ENCODE data around the gene MT1B.

The MT1B gene

DNA sequence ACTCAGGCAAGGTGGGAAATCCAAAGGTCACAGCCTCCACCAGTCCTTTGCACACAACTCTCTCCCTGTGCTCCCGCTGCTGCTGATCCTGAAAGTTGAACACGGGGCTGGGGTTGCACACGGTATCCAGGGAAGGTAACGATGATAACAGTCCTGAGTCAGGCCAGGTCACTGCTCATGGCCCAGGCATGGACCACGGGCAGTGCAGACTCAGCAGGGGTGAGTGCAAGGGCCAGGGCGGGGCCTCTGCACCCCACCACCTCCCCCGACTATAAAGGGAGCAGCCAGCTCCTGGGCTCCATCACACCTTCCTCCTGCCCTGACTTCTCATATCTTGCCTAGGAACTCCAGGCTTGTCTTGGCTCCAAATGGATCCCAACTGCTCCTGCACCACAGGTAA, at the start of gene MT1B:
MT1B (plus strand) TSS at position 301 of the 400 bp plus-strand sequence; CDS start at position 369, 68 bp downstream.
- Mint-ChIP-seq H3K4me3 (no peak within 1 kb of the TSS), H3K27me3 (peaks cover 25% of the 10 kb centered on the region), H3K27ac (no peak within 1 kb of the TSS), H3K9me3 (no peaks in the 10 kb centered on the region), H3K36me3 (ENCODE audit: low read depth) (no peaks in the 10 kb centered on the region), H3K4me1 (ENCODE audit: low read depth) (no peaks in the 10 kb centered on the region)

DNA sequence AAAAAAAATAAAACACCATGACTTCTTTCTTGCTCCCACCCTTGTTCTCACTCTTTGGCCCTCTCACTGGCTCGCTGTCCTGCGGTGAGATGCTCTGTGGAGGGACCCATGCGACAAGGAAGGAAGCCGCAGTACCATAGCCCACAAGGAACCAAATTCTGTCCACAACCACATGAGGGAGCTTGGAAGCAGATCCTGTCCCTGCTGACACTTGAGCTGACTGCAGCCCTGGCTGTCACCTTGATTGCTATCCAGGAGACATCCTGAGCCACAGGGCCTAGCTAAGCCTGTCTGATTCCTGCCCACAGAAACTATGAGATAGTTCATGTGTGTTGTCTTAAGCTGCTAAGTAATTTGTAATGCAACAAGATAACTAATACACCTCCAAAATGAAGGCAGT, 48.1 kb upstream of the MT1B start:
- Mint-ChIP-seq H3K9me3 (no peaks in the 10 kb centered on the region), H3K27me3 (peaks cover 5% of the 10 kb centered on the region), H3K4me1 (ENCODE audit: low read depth) (peaks cover 27% of the 10 kb centered on the region), H3K4me3 (no peak overlapping the region), H3K36me3 (ENCODE audit: low read depth) (no peaks in the 10 kb centered on the region), H3K27ac (no peak overlapping the region)

DNA sequence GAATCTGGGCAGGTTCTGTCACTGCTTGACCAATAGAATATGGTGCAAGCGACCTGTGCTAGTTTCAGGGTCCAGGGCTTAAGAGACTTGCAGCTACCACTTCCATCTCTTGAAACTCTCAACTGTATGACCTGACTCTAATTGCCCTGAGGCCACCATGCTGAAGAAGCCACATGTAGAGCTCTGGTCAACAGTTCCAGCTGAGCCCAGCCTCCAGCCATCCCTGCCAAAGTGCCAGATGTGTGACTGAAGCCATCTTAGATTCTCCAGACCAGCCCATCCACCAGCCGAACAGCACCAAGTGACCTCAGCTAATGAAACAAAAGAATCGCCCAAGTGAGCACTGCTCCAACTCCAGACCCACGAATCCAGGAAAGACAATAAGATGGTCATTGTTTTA, 46.7 kb upstream of the MT1B start:
- Mint-ChIP-seq H3K36me3 (ENCODE audit: low read depth) (peaks cover 5% of the 10 kb centered on the region), H3K4me1 (ENCODE audit: low read depth) (peaks cover 36% of the 10 kb centered on the region), H3K27me3 (peaks cover 5% of the 10 kb centered on the region), H3K27ac (no peak overlapping the region), H3K4me3 (no peak overlapping the region), H3K9me3 (no peaks in the 10 kb centered on the region)

DNA sequence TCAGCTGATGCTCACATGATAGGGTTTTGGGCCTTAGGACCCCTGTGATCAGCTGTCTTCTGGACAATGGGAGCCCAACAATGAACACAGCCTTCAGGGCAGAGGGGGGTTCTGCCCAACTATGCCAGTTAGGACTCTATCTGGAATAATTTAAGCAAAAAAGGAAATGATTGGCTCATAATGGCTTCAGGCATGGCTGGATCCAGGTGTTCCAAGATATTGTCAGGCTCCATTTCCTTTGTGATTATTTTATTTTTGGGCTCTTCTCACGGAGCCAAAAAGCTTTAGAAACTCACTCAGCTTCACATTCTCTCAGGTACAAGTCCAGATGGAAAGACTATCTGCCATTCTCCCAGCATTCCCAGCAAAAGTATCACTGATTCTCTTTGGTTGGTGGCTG, 46.2 kb upstream of the MT1B start:
- Mint-ChIP-seq H3K4me3 (no peak overlapping the region), H3K27ac (no peak overlapping the region), H3K27me3 (peaks cover 2% of the 10 kb centered on the region), H3K4me1 (ENCODE audit: low read depth) (peaks cover 41% of the 10 kb centered on the region), H3K36me3 (ENCODE audit: low read depth) (peaks cover 5% of the 10 kb centered on the region), H3K9me3 (no peaks in the 10 kb centered on the region)

DNA sequence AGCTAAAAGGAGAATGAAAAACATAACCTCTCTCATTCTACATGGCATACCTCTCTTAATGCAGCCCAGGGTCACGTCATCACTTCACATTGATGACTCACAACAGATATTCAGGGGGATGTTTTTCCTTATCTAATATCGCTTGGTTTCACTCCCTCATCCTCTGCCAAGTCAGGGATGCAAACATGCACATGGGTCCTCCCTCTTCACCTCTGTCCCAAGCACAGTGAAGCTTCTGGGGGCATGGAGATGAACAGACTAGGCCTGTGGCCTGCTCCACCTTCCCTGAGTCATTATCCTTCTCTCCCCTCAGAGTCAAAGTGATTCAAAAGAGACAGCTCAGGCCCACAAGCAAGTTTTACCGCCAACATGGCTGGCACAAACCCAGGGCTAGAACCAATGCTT, 45.6 kb upstream of the MT1B start:
- Mint-ChIP-seq H3K36me3 (ENCODE audit: low read depth) (peaks cover 5% of the 10 kb centered on the region), H3K4me1 (ENCODE audit: low read depth) (peaks cover 47% of the 10 kb centered on the region), H3K4me3 (no peak overlapping the region), H3K27ac (peak overlapping the region; percentile 89), H3K27me3 (no peaks in the 10 kb centered on the region), H3K9me3 (no peaks in the 10 kb centered on the region)

DNA sequence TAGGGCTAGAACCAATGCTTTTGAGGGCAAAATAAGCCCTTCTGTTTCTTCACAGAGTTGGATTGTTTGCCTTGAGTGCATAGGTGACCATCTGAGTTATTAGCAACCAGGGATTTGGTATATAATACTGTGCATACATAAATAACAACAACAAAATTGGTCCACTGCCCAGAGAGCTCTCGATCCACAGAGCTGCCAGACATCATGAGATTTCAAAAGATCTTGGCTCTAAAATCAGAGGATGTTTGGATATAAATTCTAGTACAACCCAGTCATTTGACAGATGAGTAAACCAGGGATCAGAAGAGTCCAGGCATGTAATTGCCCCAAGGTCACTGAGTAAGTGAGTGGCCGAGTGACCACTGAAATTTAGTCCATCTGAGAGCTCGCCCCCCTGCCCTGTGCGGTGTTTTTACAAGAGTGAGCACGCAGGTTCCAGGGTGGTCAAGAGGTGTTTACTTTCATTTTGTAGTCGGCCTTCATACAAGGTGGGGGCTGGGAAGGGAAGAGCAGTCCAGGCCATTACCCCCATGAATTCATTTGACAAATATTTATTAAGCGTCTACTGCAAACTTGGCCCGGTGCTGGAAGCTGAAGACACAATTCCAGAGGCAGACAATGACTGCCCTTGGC, 45.1 kb upstream of the MT1B start:
- no peaks in the 10 kb centered on the region for H3K27me3 Mint-ChIP-seq
- H3K36me3 Mint-ChIP-seq (ENCODE audit: low read depth): peaks cover 5% of the 10 kb centered on the region
- H3K4me3 Mint-ChIP-seq: peak overlapping the region; percentile 38
- no peaks in the 10 kb centered on the region for H3K9me3 Mint-ChIP-seq
- peak overlapping the region; percentile 89 for H3K27ac Mint-ChIP-seq
- peaks cover 52% of the 10 kb centered on the region for H3K4me1 Mint-ChIP-seq (ENCODE audit: low read depth)

DNA sequence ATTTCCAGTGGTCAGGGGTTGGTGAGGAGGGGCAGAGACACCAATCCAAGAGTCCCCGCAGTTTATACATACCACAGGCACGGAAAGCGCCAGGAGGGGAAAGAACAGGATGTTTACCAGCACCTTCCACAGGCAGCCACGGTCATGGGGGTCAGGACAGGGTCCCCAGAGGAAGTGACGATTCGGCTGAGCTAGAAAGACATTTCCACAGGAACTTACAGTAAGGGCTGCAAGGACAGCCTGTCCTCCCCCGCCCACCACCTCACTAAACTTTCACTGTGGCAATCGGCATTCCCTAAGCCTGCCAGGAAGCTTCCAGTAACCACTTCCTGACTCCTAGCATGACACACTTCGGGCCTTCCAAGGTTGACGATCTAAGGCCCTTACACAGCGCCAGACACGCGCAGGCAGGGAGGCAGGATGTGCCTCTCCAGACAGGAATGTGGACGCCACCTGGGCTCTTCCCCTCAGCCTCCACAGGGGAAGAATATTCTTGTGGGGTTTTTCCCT, 44.5 kb upstream of the MT1B start:
- H3K4me1 Mint-ChIP-seq (ENCODE audit: low read depth): peaks cover 58% of the 10 kb centered on the region
- H3K9me3 Mint-ChIP-seq: no peaks in the 10 kb centered on the region
- H3K27me3 Mint-ChIP-seq: no peaks in the 10 kb centered on the region
- H3K27ac Mint-ChIP-seq: peak overlapping the region; percentile 89
- peaks cover 5% of the 10 kb centered on the region for H3K36me3 Mint-ChIP-seq (ENCODE audit: low read depth)
- H3K4me3 Mint-ChIP-seq: peak overlapping the region; percentile 38

DNA sequence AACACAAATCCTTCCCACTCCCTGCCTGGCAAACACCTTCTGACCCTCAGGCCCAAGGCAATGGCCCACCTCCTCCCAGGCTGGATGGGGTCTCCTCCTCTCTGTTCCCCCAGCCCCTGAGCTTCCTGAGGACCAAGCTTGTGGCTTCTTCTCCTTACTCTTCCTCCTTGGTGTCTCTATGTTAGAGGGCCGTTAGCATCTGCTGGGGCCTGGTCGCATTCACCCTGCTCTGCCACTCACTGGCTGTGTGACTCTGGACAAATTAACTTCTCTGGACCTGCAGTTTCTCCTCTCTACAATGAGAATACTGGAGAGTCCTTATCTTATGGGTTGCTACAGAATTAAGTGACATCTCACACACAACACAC, 44.0 kb upstream of the MT1B start:
- H3K4me3 Mint-ChIP-seq: peak overlapping the region; percentile 64
- peaks cover 63% of the 10 kb centered on the region for H3K4me1 Mint-ChIP-seq (ENCODE audit: low read depth)
- peaks cover 9% of the 10 kb centered on the region for H3K36me3 Mint-ChIP-seq (ENCODE audit: low read depth)
- H3K27me3 Mint-ChIP-seq: no peaks in the 10 kb centered on the region
- H3K27ac Mint-ChIP-seq: peak overlapping the region; percentile 89
- H3K9me3 Mint-ChIP-seq: no peaks in the 10 kb centered on the region

DNA sequence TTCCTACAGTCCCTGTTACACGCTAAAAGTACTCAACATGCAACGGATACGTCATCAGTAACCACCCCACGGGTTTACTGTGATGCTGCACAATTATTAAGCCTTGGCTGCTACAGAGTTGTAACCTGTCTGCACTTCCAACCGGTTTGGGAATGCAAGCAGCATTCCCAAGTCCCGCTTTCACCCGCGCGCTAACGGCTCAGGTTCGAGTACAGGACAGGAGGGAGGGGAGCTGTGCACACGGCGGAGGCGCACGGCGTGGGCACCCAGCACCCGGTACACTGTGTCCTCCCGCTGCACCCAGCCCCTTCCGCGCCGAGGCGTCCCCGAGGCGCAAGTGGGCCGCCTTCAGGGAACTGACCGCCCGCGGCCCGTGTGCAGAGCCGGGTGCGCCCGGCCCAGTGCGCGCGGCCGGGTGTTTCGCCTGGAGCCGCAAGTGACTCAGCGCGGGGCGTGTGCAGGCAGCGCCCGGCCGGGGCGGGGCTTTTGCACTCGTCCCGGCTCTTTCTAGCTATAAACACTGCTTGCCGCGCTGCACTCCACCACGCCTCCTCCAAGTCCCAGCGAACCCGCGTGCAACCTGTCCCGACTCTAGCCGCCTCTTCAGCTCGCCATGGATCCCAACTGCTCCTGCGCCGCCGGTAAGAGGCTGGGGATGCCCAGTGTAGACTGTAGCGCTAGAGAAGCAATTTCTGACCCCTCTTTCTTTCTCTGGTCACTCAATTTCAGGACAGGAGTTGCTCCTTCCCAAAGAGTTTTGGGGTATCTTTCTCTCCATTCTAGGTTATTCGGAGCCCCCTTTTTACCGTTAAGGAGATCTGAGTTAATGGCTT, 43.4 kb upstream of the MT1B start, which contains the start of gene MT2A:
MT2A (plus strand) TSS at position 542 of the 833 bp plus-strand sequence; CDS start at position 614, 72 bp downstream.
- Mint-ChIP-seq H3K27ac (peak within 1 kb of the TSS; percentile 98), H3K27me3 (no peaks in the 10 kb centered on the region), H3K36me3 (ENCODE audit: low read depth) (peaks cover 9% of the 10 kb centered on the region), H3K4me3 (peak within 1 kb of the TSS; percentile 100), H3K9me3 (no peaks in the 10 kb centered on the region), H3K4me1 (ENCODE audit: low read depth) (peaks cover 69% of the 10 kb centered on the region)

DNA sequence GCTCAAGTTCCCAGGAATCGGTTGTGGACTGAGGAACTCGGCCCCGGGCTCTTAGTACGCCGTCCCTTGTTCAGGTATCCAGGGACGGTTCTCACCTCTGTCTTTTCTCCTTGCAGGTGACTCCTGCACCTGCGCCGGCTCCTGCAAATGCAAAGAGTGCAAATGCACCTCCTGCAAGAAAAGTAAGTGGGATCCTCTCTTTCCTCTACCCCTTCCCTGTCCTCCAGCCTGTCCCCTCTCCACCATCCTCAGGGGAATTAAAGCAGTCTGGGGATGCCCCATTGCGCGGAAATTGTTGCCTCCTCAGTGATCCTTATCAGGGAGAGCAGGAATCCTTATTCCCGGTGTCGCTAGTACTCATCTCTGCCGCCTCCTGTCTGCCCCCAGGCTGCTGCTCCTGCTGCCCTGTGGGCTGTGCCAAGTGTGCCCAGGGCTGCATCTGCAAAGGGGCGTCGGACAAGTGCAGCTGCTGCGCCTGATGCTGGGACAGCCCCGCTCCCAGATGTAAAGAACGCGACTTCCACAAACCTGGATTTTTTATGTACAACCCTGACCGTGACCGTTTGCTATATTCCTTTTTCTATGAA, 42.7 kb upstream of the MT1B start:
- Mint-ChIP-seq H3K4me3 (peak overlapping the region; percentile 100), H3K9me3 (no peaks in the 10 kb centered on the region), H3K27ac (peak overlapping the region; percentile 98), H3K36me3 (ENCODE audit: low read depth) (peaks cover 9% of the 10 kb centered on the region), H3K4me1 (ENCODE audit: low read depth) (peaks cover 76% of the 10 kb centered on the region), H3K27me3 (no peaks in the 10 kb centered on the region)

DNA sequence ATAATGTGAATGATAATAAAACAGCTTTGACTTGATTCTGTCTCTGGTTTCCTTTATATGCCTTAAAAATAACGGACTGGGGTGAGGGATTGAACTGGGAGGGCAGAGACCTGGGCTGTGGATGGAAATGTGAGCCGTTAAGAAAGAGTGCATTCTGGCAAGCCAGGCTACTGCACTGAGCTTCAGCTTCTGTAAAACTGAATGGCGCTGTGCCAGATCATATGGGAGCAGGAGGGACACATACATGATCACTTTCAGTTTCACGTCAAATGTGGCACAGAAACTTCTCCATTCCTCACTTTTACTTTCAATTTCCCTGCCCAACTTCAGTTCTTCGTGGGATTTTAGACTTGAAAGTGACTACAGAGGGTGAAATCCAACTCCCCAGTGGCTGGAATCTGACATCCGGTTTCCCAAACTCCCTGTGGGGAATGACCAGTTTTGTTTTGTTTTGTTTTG, 42.2 kb upstream of the MT1B start:
- H3K27me3 Mint-ChIP-seq: no peaks in the 10 kb centered on the region
- H3K4me3 Mint-ChIP-seq: peak overlapping the region; percentile 100
- H3K27ac Mint-ChIP-seq: peak overlapping the region; percentile 98
- no peaks in the 10 kb centered on the region for H3K9me3 Mint-ChIP-seq
- H3K4me1 Mint-ChIP-seq (ENCODE audit: low read depth): peaks cover 81% of the 10 kb centered on the region
- H3K36me3 Mint-ChIP-seq (ENCODE audit: low read depth): peaks cover 9% of the 10 kb centered on the region

DNA sequence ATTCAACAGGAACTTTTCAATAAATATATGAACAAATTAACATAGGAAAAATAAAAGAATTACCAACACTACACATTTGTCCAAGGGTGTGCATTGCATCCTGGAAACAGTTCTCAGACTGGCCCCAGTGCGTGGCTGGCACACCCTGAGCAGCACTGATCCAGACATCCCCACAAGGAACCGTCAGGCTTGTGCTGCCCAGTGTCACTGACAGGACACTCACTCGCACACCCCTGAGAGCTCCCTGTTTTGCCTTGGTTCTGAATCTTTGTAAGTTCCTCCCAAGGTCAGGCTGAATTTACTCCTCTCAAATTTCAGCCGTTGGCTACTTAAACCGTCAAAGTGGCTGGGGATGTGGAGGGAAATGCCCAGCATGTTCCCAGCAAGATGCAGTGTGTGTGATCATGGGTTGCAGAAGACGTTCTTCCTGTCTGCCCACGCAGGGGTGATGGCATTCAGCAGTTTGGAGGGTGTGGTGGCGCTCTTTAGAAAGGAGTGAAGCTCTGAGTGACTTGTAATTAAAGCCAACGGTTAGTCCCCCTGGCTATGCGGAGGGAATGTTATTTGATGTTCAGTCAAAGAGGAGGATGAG, 41.6 kb upstream of the MT1B start:
- Mint-ChIP-seq H3K4me1 (ENCODE audit: low read depth) (peaks cover 87% of the 10 kb centered on the region), H3K27ac (peak overlapping the region; percentile 98), H3K27me3 (no peaks in the 10 kb centered on the region), H3K36me3 (ENCODE audit: low read depth) (peaks cover 9% of the 10 kb centered on the region), H3K4me3 (peak overlapping the region; percentile 100), H3K9me3 (no peaks in the 10 kb centered on the region)

DNA sequence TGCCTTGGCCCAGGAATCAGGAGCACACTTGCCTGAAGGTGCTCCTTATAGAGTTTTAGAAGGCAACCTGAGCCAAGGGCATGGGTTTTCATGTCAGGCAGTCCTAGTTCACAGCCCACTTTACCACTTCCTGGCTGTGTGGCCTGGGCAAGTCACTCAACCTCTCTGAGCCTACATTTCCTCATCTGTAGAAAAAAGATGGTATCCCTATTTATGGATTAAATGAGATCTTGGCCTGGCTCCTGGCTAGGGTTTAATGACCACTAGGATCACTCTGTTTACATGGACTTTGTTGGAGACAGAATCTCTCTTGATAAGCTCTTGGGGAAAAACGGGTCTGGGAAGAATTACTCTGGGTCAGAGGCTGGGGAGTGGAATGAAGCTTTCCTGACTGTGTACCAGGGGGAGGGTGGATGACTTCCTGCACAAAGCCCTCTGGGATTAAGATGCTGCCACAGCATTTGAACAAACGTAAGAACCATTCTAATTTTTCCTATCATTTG, 41.0 kb upstream of the MT1B start:
- peak overlapping the region; percentile 98 for H3K27ac Mint-ChIP-seq
- no peaks in the 10 kb centered on the region for H3K27me3 Mint-ChIP-seq
- peaks cover 9% of the 10 kb centered on the region for H3K36me3 Mint-ChIP-seq (ENCODE audit: low read depth)
- peaks cover 92% of the 10 kb centered on the region for H3K4me1 Mint-ChIP-seq (ENCODE audit: low read depth)
- H3K9me3 Mint-ChIP-seq: no peaks in the 10 kb centered on the region
- H3K4me3 Mint-ChIP-seq: peak overlapping the region; percentile 100

DNA sequence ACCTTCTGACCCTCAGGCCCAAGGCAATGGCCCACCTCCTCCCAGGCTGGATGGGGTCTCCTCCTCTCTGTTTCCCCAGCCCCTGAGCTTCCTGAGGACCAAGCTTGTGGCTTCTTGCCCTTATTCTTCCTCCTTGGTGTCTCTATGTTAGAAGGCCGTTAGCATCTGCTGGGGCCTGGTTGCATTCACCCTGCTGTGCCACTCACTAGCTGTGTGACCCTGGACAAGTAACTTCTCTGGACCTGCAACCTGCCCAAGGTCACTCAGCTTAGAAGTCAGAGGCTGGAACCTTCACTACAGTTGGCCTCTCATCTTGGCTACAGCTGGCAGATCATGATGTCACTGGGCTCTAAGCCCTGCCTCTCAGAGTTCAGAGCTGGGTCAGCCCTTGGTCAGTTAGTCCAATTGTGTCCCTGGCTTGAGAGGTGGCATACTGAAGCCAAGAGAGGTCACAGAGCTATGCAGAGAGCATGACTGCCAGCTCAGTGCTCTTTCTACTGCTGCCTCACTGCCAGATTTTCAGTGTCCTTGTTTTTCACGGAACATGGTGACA, 40.3 kb upstream of the MT1B start:
- Mint-ChIP-seq H3K4me1 (ENCODE audit: low read depth) (peaks cover 86% of the 10 kb centered on the region), H3K36me3 (ENCODE audit: low read depth) (peaks cover 9% of the 10 kb centered on the region), H3K27ac (peak overlapping the region; percentile 98), H3K4me3 (peak overlapping the region; percentile 100), H3K9me3 (no peaks in the 10 kb centered on the region), H3K27me3 (peaks cover 2% of the 10 kb centered on the region)
